HG03442 (cell line): ENCODE results near the gene CDH16.

Source experiments
- ATAC-seq: cut with Tn5 transposase; IDR thresholded peaks from one replicate; pipeline ENCODE4 v1.9.1; 2021; ENCODE audit warnings: mild to moderate bottlenecking, moderate library complexity; ENCODE audit not compliant: unreplicated experiment

The CDH16 gene

DNA sequence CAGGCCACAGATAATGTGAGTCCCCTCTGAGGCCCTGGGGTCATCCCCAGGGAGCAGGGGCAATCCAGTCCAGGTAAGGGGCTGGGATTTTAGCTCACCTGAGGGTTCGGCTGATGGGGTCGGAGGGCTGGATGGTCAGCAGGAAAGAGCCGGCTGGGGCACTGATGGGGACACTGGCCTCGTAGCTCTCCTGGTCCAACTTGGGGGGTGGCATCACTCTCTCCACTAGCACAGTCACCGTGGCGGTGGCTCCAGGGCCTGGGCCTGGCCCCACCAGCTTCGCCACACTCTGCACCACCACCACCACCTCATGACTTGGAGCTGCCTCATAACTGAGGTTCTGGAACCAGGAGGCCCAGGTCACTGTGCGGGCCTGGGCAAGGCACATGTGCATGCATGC lies 6.9 kb downstream of the CDH16 start:
- no peak for ATAC-seq

DNA sequence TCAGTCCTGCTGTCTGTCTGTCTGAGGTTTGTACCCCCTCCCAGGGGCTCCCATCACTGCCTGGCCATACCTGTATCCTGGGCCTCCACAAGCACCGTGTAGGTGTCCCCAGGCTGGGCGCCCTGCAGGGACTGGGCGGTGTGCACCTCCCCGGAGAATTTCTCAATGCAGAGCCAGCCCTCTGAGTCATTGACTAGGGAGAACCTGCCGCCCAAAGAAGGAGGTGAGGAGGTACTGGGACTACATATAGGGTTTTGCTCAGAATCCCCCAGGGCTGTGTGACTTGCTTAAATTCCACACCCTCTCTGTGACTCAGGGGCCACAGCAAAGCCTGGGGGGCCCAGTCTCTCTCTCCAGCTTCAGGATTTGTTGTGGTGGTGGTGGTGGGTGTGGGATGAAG lies 7.6 kb downstream of the CDH16 start:
- ATAC-seq: no peak

DNA sequence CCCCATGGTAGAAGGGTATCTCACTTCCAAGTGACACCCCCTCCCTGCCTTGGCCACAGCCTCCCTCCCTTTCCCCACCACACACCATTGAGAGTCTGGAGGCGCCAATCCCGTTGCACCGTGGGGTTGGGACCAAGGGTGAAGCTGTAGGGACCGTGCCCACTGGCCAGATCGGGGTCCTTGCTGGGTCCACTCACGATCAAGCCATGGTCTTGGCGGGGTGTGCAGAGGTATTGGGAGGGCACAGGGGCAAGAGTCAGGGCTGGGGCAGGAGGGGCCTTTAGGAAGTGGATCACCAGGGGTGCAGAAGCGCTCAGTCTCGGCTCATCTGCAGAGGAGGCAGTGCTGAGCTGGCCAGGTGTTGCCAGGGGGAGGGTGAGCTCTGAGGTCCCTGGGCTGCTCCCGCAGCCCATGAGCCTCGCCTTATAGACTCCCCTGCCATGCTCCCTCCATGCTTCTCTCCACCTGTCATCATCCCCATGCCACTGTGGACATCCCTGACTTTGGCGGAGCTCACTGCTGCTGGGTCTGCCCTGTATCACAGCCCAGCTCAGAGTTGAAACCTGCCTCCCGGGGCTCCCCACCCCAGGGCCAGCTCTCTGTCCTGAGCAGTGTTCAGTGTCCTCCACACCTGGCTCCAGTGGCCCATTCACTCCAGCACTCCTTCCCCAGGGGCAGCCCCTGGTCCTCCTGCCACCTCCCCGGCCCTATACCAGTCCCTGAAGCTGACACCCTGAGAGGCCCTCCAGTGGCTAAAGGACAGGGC lies 8.3 kb downstream of the CDH16 start:
- no peak for ATAC-seq

DNA sequence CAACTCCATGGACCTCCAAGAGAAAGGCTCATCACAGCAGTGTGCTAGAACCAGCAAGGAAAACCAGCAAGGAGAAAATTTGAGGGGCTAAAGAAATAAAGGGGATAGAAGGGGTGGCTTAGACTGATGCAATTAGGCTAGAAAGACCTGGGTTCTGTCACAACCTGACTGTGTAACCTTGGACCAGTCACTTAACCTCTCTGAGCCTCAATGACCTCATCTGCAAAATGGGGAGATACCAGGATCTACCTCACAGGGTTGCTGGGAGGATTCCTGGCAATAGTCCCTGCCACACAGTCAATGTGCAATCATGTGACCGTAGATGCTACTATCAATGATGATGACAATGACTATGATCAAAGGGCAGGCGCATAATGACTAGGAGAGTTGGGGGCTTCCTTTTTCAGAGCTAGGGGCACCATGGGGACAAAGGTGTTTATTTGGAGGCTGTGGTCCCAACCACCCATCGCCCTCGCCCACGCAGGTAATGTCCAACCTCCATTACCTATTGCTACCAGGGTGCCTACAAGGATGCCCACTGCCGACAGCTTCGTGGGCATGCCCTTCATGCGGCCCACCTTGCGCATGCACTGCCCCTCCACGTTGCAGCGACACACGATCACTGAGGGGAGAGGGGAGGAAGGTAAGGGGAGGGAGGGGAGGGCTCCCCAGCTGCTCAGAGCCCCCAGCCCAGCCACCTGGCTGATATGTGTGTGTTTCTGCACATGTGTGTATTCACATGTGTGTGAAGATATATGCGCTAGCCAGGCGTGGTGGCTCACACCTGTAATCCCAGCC lies 9.7 kb downstream of the CDH16 start:
- no peak for ATAC-seq

DNA sequence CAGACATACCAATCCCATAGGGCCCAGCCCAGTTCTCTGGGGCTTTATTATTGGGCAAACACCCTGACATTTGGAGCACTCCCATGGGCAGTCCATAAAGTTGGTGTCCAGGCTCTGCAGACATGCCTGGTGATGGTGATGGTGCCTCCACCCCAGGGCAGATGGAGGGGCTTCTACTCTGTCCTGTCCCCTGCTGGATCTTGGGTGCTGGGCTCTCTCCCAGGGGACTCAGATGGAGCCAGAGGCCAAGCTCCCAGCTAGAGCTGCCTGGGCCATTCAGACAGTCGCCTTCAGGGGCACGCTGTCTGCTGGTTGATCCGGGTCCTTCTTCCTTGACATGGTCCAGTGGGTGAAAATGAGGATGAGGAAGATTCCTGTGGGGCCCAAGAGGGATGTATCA lies 10.6 kb downstream of the CDH16 start:
- no peak for ATAC-seq

DNA sequence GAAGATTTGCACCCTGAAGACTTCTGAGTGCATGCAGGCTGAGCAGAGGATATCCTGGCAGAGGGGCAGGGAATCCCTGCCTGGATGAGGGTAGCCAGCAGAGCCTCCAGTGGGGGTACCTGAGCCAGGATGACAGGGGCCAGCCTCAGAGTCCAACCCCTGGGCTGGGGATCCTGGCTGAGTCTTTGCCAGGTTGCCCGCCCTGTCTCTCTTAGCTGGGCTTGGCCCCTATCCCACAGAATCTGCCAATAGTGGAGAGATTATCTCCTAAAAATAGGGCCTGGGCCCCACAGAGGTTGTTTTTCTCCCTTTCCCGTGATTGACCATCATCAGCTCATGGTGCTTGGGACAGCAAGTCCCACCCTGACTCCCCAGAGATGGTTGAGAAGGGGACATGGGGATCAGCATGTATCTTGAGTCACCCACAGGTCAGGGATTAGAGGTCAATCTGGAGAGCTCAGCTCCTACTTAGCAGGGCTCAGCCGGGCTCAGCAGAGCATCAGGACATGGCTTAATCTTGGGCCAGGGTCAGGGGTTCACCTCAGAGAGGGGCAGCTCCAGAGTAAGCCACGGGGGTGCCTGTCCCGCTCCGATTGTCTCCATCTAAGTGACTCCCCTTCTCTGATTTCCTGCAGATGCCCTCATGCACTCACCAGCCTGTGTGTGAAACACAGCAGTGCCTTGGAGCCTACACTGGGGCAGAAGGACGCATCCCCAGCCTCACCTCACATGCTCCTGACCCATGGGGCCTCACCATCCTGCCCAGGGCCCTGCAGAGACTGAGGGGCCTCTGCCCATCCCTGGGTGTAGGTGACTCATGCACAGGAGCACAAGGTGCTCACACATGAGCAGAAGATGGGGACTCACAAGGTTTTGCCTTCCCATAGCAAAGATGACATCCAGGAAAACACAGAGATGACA lies 11.5 kb downstream of the CDH16 start:
- no peak for ATAC-seq

DNA sequence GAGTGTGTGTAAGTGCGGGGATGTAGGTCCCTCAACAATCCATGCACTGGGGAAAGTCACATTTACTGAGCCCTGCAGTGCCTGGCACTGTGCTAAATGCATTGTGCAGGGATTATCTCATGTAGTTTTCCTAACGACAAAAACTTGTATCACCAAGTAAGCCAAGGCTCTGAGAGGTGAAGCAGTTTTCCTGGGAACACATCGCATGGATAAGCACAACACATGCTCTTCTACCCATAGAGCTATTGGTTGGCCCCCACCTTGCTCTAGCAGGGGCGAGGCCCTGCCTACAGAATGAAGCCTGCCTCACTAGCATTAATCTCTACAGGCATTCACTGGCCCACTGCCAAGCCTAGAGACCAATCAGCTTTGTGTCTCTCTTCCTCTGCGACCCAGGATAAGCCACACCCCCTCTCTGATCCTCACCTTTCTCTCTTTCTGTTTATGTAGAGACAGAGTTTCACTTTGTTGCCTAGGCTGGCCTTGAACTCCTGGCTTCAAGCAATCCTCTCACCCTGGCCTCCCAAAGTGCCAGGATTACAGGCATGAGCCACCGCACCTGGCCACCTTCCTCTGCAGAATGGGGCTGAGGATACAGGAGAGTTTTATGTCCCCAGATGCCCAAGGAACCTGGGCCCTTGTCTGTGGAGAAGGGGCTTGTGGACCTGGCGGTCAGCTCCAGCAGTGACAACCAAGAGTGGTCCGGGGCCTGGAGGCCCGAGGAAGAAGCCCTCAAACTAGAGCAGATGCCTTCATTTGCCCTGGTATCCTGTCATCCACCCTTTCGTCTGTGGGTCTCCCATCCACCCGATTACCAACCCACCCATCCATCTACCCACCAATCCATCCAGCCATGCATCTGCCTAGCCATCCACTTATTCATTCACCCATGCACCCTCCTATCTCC lies 12.8 kb downstream of the CDH16 start:
- ATAC-seq: no peak

DNA sequence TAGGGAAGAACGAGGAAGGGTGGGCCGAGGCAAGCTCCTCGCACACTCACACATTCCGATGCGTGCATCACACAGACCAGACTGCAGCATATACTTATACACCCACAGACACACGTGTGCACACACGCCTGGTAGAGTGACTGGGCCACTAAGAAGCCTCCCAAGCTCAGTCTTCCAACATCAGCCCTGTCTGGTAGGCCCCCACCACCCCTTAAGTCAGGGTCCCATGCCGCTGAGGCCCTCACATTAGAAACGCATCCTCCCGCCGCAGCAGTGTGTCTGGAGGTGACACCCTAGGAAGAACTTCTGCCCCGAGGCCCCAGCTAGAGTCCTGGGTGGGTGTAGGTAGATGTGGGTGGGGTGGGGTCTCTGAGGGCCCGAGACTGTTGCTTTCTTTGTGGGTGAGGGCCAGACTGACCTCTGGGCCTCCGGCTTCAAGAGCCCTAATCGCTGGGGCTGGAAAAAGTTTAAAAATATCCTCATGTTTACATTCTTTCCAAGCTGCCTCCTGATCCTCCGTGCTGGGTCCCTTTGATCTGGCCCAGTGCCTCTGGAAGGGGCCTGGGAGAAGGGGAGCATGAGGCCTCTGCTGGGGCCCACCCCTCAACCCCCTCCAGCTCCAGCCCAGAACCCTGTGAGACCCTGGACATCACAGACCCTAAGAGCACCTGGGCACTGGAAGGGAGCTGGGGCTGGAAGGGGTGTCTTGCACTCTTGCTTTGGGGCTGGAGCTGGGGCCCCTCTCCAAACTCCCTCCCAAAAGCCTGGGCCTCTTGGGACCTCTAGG lies 13.6 kb downstream of the CDH16 start:
- ATAC-seq: no peak

DNA sequence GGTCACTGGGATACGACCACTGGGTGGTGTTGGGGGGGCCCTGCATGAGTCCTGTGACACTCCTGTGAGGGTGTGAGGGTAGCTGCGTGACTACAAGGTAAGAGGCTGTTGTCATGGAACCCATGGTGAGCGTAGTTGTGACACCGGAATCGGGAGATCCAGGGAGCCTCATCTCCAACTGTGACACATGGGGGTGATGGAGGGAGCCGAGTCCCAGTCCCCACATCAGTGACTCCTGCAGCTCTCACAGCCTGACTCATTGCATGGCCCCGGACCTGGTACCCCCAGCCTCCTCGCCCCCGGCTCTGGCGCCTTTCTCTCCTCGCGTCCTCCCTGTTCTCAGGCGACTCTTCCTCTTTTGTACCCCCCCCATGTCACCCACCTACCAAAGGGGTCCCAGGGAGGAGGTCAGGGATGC lies 14.2 kb downstream of the CDH16 start:
- no peak for ATAC-seq

DNA sequence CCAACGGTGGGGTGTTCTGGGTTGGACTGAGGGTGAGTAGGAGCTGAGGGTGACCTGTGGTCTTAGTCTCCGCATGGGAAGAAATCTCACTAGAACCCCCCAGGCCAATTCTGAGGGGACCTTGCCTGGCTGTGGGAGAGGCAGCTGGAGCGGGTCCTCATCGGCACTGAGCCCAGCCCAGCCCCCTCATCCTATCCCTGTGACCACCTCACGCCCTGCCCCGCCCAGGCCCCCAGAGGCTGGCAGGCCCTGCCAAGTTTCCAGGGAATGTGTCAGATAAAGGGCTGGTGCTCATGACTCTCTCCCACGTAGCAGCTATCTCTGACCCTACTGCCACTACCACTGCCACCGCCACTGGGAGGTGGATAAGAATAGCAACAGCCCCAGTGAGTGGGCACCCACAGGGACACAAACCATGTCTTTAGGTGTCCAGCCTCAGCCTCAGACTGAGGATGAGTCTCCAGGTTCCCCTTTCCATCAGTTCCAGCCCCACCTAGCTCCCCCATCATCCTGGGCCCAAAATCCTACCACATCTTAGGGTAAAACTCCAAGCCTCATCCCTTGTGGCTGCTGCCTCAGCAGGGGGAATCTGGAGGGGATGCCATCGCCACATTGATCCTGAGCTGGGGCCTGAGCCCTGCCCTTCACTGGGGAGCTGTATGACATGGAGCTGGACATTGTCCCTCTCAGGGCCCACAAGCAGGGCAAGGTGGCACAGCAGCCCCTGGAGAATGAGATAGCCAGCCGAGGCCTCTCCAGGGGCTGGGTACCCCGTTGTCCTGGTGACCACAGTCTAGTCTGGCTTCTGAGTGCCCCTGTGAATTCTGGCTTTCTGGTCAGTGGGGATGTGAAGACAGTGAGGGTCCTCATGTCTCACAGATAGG lies 14.9 kb downstream of the CDH16 start:
- ATAC-seq: no peak

DNA sequence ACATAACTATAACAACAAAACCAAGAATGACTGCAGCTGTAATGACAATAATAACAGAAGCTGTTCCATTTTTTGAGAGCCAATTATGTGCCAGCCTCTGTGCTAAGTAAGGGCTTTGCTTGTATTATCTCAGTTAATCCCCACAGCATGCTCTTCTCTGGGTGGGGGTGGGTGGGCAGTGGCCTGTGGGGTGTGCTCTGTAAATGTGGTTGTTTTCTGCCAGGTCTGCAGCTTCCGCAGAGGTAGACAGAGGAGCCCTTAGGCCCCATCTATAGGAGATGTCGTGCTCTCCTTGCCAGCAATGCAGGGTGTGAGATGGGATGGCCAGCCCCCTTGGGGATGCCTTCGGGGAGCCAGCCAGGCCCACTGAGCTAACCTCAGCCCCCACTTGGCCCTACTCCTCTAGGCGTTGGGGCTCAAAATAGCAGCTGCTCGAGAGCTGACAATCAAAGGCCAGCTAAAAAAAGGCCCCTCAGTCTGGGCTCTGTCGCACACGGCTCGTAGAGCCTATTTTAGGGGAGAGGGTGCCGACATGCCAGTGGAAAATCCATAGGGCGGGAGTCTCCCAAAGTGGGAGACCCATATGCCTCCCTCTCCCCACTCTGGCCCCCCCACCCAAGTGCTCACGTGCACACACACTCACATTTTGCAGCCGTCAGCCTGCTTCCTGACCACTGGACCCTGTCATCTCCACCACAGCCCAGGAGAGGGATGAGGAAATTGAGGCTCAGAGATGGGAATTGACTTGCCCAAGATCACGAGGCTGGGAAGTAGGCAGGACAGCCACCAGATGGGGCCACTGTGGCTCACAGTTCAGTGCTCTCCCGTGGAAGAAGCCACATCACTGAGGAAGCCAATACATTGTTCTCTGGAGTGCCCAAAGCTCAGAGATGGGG lies 15.8 kb downstream of the CDH16 start:
- ATAC-seq: no peak

DNA sequence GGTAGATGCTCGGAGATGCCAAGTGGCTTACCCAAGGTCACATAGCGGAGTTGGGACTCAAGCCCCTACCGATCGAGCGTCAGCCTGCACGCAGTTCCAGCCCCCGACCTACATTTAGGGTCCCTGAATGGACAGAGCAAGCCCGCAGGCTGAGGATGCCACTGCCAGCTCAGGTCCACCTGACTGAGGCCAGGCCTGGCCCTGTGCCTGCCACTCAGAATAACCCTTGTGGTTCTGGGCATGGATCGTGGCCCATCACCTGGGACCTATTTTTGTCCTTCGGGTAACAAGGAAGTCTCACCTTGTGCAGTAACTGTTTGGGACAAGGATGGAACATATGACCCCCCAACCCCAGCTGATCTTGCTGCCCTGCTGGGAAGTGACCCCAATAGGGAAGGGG lies 17.1 kb downstream of the CDH16 start:
- no peak for ATAC-seq

DNA sequence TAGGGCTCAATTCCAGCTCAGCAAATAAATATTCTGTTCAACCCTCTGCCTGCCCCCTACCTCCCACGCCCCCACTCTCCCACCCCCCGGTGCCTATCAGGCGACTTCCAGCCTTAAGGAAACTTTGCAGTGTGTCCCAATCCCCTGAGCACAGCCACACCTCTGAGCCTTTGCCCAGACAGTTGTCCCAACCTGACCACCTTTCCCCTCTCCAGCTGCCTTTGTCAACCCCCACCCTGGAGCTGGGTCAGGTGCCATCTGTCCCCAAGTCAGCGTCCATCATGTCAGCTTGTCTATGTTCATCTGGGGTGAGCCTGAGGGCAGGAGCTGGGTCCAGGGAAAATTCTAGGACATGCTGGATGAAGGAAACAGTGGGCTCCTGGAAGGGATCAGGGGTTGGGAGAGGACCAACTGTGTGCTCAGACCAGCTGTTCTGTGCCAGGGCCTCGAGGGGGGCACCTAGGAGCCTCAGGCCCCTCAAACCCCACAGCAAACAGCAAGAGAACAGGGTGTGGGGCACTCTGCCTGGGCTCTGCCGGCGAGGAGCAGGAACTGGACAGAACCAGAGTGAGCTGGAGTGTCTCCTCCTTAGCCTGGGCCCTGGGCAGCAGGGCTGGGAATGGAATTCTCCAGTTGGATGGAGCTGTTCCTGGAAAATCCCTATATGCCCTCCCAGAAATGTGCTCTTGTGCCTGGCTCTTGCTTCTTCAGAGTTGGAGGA lies 17.8 kb downstream of the CDH16 start:
- ATAC-seq: no peak

DNA sequence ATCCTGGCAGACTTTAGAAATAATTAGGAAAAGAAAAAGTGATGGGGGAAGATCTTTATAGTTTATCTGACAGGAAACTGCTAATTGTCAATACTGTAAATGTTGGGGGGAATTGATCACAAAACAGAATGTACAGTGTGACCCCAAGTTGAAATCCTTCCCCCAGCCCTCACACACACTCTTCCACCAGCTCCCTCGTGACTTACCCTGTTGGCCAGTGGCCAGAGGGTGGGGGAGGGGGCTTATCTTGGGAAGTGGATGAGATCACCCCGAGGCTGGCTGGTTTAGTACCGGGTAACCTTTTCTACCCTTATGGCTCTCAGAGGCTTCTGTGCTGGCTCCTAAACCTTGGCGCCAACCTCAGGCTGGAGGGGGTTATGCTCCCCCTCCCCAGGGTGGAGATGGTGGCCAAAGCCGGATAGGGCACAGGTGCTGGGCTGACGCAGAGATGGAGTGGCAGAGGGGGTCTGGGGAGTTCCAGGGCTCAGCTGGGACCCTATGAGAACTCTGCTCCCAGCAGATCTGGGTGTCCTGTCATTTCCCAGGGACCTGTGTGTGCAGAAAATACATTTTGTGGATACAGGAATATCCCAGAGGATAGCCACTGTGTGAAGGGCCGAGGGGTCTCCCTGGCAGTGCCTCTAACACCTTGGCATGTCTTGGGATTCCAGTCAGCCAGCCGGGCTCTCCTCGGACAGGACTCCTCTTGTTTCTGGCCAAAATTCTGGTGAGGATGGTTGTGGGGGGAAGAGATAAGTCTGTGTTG lies 18.6 kb downstream of the CDH16 start:
- no peak for ATAC-seq

DNA sequence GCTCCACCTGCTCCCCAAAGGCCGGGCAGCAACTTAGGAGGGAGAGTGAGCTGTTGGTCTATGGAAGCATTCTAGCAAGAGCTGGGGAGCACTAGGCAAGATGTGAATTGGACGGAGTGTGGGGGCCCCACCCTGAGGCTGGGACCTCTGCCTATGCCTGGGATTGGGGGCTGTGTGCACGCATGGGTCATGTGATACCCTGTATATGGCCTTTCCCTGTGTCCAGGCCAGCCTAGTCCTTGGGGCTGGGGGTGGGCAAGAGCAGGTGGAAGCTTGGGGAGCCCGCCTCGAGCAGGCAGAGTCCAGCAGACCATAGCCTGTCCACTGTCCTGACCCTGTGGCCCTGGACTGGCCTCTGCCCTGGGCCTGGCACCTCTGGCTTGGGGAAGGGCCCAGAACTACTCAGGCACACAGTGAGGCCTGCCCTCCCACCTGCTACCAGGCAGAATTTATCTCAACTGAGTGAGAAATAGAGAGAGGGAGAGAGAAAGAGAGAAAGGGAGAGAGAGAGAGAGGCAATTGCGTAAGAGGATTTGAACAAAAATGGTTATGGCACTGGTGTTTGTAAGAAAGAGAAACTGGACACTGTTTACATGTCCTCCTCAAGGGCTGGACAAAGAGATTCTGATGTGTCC lies 19.3 kb downstream of the CDH16 start:
- ATAC-seq: no peak

DNA sequence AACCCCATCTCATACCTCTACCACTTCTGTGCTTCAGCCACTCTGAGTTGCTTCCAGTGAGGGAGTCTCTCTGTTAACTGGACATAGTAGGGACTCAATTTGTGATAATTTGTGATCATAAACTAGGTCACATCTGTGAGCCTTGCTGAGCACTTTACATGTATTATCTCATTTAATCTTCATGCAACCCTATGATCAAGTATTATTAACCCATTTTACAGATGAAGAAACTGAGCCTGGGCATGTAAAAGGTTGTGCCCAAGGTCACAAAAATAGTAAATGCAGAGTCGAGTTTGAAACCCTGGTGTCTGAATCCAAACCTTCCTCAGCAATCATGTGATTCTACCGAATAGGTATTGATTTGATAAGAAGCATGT lies 19.8 kb downstream of the CDH16 start:
- no peak for ATAC-seq
